OCI-LY3 (cell line): ENCODE data around the gene CHCHD10.

ENCODE experiments used
- EZH2phosphoT487 ChIP-seq: fragments of 200-600 bp; shearing (Covaris generic); IDR thresholded peaks from 2 replicates; pipeline ENCODE4 v1.6.1; 2018; ENCODE audit warnings: antibody characterized with exemption, mixed run types, low read depth
- TF ChIP-seq, protein P1 (sequence below): fragments of 200-600, 300-600 bp; sonication (generic); IDR thresholded peaks from 2 replicates; pipeline ENCODE4 v1.5.1; 2014; ENCODE audit warnings: antibody characterized with exemption, low read length, low read depth

DNA sequence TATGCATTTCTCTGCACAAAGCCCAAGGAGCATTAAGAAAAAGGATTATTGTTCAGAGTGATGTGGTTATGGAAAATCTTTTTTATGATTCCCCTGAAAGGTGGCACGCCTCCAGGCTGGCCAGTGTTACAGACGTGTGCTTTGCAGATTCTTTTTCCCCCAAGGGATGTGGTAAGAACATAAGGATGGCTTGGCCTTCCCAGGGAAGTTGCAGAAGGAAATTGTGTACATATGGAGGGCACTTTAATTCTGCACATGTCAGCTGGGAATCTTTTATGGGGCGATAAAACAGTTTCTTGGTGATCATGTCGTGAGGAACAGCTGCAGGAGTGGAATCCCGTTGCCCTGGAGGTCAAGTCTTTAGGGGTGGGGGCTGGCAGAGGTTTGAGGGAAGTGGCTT is 28.7 kb upstream of the CHCHD10 start:
- no peak for TF ChIP-seq EZH2phosphoT487
- TF ChIP-seq, protein P1, sequence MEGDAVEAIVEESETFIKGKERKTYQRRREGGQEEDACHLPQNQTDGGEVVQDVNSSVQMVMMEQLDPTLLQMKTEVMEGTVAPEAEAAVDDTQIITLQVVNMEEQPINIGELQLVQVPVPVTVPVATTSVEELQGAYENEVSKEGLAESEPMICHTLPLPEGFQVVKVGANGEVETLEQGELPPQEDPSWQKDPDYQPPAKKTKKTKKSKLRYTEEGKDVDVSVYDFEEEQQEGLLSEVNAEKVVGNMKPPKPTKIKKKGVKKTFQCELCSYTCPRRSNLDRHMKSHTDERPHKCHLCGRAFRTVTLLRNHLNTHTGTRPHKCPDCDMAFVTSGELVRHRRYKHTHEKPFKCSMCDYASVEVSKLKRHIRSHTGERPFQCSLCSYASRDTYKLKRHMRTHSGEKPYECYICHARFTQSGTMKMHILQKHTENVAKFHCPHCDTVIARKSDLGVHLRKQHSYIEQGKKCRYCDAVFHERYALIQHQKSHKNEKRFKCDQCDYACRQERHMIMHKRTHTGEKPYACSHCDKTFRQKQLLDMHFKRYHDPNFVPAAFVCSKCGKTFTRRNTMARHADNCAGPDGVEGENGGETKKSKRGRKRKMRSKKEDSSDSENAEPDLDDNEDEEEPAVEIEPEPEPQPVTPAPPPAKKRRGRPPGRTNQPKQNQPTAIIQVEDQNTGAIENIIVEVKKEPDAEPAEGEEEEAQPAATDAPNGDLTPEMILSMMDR: no peak
